Stimulated activated CD4-positive, alpha-beta T cell treated with anti-CD3 and anti-CD28 coated beads, Interleukin-4, amount 100 ng/mL, for 24 hours (primary cell): ENCODE data around the gene KTN1.

ENCODE experiments used
- DNase-seq: peaks from one replicate; pipeline ENCODE4 v3.0.0-alpha.2; 2020

The KTN1 gene

DNA sequence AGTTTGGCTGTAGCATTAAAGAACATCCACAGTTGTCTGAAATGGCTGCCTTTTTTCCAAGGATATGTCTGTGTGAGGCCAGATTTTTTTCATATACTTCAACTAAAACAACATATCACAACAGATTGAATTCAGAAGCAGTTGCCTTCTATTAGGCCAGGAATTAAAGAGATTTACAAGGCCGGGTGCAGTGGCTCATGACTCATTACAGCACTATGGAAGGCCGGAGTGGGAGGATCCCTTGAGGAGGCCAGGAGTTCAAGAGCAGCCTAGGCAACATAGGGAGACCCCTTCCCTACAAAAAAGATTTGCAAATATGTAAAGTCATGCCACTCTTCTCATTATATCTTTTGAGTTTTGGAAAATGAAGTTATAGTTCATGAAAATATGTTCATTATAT, 108.6 kb downstream of the KTN1 start:
- DNase-seq = no peak

DNA sequence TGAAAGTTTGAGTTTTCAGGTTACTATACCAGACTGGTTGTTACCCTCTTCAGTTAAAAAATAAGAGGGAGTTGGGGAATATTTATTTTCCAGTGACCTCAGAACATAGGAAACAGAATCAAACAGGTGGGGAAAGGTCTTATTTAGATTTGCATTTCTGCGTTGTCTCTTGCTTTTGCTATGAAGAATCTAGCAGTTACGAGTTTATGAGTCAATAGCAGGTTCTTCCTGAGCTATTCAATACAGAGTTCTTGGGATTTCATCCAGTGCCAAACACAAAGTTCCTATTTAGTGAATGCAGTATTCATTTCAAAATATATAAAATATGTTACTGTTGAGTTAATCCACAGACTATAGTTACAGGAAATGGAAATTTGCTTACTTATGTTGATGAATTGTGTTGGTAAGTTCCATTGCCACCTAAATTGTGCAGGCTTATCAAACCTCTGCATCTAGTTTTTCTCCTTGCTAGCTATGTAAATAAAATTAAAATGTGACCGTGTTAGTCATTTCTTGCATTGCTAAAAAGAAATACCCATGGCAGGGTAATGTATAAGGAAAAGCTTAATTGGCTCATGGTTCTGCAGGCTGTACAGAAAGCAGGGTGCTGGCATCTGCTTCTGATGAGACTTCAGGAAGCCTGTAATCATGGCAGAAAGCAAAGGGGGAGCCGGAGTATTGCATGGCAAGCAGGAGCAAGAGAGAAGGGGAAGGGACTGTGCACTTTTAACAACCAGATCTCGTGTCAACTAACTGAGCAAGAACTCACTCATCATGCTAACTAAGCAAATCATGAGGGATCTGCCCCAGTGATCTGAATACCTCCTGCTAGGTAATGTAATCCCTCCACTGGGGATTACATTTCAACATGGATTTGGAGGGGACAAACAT, 110.2 kb downstream of the KTN1 start:
- no peak for DNase-seq

DNA sequence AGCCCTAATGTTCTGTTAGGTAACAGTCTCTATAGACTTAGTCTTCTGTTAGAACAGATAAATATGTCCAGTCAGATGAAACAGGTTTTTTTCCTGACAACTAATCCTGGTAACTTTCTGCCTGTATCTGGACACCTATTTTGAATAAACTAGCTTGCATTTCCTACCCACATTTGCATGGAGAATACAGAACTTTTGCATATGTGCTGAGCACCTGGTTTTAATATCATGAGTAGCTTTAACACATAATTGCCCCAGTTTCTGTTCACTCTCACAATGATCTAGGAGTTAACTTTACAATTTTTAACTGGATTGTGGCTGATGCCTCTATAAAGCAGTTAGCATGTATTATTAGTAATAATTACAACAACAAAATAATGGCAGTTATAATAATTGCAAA, 111.7 kb downstream of the KTN1 start:
- no peak for DNase-seq

DNA sequence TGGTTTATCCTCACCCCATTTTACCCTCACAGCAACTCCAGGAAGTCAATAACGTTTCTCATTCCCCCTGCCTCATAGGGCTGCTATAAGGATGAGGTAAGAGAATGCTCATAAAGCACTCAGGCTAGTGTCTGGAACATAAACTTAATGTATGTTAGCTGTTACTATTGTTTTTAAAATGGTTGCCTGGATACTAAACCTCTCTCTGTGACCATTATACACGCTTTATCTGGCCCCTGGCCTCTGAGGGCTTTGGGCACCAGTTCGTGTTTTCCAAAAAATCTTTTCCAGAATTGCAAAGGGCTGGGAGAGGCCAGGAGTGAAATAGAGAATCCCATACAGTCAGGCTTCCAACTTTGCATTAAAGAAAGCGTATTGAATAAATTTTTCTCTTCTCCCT, 113.9 kb downstream of the KTN1 start:
- no peak for DNase-seq

DNA sequence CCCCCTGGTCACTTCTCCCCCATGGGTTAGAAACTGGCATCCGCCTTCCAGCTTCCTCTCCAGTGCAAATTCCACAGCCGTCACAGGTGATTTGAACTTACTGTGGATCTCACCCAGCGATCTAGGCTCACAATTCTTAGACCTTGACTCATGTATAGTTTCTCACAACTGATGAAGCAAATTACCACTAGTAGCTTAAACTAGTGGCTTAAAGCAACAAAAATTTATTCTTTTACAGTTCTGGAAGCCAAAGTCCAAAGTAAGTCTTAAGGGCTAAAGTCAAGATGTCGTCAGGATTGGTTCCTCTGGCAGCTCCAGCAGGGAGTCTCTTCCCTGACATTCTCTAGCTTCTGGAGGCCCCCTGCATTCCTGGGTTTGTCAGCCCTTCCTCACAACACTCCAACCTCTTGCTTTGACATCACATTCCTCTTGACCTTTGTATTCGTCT, 117.4 kb downstream of the KTN1 start:
- DNase-seq = no peak

DNA sequence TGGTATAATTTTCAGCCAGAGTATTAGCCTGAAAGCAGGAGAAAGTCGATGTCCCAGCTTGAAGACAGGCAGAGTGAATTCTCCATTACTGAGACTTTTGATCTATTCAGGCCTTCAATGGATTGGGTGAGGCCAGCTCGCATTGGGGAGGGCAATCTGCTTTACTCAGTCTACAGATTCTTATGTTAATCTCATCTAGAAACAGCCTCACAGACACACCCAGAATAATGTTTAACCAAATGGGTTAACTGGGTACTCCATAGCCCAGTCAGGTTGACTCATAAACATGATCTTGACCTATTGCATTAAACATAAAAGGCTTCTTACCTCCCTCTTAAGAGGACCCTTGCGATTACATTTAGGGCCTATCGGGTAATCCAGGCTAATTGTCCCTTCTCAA, 118.0 kb downstream of the KTN1 start:
- DNase-seq = no peak

DNA sequence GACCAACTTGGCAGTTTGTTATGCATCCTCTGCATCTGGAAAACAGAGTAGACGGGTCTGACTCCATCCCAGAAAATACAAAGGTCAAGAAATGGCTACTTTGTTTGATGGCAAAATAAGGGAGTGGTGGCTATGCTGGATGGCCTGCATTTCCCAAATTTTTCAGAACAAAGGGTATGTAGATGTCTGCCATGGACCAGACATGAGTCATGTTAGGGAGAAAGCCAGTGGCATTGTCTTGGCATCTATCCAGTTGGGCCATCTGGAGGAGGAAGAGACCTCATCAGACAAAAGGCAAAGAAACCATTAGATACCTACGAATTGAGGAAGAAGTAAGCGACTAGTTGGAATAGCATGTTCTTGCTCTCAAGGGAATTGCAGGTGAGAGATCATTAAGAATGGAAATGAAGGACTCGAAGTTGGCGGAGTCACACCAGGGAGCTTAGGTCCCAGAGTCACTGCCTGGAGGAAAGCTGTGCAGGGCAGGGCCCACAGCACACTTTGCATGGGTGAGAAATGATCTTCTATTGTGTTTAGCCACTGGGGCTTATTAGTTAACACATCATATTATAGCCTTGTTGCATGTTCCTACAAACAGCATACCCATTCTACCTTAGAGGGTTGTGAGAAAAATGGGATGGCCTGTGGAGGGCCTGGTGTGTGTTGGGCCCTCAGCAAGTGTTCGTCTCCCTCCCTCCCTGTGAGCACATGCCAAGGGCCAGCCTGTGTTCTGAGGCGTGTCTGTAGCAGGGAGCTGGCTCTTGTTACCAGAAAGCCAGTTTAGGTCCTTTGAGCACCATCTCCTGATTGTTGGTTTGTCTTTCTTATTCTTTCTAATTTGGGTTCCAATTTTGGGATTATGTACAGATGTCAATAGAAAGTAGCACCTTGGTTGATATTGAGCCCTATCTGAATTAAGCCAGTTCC, 119.4 kb downstream of the KTN1 start:
- DNase-seq = no peak

DNA sequence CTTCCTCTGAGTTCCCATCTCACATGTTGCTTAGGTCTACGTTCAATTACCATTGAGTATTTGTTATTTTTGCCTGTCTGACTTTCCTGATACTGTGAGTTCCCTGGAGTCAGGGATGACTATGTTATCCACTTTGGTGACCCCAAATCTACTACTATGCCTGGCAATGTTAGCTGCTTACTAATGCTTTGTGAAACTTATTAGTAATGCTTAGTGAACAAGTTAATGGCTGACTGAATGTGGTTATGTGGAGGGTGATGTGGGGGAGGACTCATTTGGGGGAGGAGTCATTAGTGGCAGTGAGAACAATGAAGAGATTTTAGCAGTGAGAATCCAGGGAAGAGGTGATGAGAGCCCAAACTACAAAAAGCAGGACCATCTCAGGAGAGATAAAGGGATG, 121.6 kb downstream of the KTN1 start:
- DNase-seq = no peak

DNA sequence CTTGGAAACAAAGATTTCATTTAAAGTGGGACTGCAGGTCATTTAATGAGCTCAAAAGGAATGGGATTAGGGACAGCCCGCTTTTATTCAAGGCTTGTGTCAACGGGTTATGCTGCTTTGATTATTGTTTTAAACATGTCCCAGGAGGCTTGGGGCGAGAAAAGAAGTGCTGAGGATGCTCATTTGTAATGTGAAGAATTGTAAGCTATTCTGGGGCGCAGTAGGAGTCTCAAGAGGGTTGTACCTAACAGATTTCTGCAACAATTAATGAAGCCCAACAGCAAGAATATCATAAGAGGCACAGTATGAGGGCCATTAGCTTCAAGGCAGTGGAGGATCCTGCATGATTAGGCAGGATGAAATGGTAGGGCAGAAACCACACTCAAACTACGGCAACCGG, 122.5 kb downstream of the KTN1 start:
- no peak for DNase-seq

DNA sequence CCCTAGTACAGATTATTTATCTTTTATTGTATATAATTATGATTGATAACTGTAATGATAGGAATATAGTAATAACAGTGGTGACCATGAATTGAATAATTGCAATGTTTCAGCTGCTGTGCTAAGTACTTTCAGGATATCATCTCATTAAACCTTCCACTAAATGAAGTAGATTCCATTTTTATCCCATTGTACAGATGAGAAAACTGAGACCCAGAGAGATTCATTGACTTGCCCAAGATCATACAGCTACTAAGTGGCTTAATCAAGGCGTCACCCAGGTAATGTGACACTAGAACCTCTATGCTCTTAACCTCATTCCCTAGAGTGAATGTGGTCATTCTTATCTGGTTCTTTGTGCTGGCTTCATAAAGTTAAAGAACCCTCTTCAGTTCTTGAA, 124.6 kb downstream of the KTN1 start:
- no peak for DNase-seq

DNA sequence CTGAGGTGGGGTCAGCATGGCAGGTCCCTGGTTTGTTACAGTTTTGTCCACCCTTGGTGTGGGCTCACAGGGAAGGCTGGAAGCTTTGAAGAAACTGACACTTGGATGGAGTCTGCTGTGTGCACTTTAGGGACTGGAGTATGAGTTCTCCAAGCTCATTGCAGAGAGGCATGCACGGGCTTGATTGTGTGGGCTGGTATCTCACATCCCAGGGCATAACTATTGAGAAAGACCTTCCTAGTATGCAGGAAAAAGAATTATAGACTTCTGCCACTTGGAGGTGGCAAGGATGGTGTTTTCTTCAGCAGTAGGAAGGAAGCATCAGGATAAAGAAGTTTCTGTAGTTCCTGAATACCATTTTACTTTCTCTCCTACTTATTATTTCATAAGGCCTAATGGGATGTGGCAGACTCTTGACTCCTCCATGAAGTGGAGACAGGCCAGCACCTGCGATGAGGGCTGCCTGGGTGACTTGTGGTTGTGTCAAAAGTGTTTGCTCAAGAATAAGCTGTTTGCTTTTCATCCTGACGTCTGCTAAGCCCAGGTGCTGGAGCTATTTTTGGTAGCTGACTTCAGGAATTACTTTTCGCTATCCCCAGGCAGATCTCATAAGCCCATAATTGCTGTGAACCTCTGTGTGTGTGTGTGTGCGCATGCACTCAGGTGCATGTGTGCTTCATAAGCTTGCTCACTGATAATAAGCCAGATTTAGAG, 125.8 kb downstream of the KTN1 start:
- DNase-seq = no peak

DNA sequence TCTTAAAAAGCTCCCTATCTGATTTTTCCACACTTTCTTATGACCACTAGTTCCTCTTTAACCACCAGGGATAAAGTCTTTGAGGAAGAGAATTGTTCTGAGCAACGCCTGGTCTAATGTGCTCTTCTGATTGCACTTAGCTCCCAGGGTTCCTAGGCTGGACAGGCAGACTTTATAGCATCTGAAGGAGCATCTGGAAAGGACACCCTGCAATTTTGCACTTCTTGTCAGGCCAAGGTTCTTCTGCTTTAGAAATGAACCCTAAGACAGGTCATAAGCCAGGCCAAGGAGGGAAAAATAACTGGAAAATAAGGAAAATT, 126.3 kb downstream of the KTN1 start:
- DNase-seq = no peak

DNA sequence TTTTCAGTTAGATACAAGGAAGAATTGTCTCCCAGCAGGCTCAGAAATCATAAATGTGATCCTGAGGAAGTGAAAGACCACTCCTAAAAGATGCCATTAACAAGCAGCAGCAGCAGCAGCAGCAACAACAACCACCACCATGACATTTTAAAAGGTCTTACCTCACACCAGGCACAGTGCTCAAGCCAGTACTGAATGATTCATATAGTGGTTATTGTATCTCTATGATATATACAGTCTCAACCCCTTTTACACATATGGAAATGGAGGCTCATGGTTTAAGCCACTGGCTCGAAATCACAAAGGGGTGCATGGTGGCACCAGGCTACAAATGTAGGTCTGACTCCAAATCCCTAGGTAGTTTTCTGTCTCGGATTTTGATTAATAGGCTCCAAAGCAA, 126.9 kb downstream of the KTN1 start:
- no peak for DNase-seq

DNA sequence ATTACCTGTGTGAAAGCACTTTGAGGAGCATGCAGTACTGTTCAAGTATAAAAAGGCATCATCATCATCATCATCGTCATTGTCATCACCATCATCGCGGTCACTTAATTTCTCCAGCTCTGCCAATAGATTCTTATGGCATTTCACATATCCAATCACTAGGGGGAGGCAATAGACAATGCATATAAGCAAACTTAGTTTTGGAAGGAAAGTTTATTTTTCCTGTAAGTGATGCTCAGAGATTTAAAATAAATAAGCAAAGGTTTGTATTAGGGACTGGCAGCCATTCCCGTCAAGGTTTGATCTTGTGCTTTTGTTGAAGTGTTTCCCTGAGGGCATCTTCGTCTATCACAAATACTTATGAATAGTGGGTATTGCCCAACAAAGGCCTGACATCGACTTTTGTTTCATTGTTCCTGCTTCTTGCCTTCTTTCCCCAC, 127.4 kb downstream of the KTN1 start:
- no peak for DNase-seq

DNA sequence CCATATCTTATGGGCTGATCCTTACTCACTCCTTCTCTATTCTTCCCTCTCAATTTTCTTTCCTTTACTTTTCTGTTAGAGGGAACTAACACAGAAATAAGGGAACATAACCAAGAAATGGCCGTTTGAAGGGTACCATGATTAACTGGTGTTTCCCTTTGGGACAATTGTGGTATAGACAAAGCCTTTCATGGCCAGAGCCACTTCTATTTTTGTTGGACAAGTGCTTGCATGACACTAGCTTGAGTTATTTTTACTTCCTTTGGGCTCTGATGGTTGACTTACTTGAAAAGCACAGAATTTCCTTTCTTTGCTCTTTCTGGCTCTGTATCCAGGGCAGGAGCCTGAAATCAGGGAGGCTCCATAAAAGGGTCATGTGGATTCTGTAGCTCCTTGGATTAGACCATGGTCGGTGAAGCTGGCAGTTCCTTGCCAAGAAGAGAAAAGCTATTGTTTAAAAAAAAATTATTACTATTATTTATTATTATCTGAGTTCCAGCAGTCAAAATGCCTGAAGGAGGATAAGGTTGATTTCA, 130.6 kb downstream of the KTN1 start:
- DNase-seq = no peak

DNA sequence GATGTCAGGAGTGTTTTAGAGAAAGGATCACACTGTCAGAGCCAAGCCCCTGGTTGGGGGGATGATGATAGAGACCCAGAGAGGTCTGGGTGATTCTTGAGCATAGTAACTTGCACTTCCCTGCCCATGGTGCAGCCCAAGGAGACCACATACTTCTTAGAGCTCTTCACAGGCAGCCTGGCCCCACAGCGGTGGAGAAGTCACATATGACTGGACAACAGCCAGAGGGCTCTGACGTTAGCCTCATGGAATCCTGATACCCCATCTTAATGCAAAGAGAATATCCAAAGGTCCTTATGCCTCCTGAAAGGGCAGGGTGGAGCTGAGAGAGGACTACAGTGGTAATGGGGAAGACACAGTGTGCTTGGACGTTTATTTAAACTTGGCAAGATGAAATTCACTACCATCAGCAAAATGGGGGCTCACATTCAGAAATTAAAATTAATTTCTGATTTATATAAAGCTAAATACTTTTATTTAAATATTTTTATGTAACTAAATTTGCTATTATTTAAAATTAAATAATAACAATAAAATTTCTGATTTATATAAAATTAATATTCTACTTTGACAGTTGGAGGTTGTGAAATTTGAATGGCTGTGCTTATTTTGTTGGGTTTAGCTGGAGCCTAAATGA, 131.3 kb downstream of the KTN1 start:
- DNase-seq = no peak

DNA sequence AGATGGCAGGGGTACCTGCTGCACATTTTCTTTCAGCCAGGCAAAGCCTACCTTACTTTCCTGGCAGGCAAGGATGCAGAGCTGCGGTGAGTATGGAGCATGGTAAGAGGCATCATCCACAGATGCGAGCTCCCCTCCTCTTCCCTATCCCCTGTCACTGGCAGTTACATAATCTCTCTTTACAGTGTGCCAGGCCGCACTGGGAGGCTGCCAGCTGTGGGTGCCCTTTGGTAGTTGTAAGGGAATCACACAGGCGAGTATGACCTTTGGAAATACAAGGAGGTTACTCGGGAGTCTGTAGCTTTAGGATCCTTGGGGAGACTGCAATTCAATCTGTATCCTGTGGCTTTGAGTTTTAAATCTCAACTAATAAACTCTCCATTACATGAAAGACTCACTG, 132.5 kb downstream of the KTN1 start:
- no peak for DNase-seq

DNA sequence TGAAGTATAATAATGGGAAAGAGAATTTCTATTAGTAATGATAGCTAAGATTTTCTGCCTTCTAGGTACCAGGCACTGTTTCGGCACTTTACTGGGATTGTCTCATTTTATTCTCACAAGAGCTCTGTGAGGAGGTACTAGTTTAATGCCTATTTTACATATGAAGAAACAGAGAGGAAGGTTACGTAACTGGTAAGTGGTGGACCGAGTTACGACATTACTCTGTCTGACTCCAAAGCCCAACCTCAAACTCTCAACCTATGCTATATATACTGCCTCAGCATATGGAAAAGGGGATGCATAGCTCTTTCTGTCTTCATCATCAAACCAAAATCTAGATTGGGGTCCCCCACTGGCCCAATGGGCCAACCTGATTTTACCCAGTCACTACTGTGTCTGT, 133.5 kb downstream of the KTN1 start:
- DNase-seq = no peak

DNA sequence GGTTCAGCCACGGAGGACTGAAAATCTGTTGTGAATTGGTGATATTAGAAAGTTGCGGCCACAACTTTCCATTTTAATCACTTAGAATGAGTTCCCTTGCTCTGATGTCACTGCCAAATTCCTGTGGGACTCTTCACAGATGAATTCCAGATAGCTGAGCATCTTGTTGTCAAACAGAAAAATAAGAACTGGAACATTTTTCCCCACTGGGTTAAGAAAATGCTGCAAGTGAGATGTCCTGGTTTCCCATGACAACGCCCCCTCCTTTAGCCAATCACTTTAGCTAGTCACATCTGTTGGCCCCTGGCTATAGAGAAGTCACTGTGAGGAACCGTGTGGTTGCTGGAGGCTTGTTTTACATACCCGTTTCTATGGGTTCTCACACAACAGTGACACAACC, 135.9 kb downstream of the KTN1 start:
- DNase-seq = no peak

DNA sequence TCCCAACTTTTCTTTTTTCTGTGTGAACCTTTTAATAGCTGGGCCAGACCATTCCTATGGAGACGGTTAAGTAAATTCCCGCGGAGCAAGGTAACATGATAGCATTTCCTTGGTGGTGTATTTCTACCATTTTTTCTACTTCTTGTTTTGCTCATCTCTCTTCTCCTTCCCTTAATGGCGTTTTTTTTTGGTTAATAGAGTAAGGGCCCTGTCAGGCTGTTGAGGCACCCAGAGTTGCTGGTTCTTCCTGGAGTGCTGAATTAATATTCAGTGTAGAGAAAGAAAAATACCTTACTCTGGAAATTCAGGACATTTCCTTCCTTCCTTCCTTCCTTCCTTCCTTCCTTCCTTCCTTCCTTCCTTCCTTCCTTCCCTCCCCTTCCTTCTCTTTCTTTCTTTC, 137.6 kb downstream of the KTN1 start:
- DNase-seq = no peak

DNA sequence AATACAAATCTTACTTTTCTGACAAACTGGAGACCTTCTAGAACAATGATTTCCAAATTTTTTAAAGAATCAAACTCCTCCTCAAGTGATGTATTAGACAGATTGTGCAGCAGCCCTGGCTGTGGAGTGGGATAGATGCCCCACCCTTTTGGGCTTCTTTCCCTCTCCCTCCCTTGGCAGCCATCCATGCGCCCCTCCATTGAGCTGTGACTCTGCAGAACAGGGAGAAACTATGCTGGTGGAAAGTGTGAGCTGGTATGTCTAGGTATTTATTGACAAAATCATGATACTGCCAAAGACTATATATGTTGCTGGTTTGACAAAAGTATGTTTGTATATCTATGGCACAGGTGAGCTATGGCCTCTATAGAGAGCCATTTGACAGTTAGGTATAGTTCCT, 138.5 kb downstream of the KTN1 start:
- no peak for DNase-seq

DNA sequence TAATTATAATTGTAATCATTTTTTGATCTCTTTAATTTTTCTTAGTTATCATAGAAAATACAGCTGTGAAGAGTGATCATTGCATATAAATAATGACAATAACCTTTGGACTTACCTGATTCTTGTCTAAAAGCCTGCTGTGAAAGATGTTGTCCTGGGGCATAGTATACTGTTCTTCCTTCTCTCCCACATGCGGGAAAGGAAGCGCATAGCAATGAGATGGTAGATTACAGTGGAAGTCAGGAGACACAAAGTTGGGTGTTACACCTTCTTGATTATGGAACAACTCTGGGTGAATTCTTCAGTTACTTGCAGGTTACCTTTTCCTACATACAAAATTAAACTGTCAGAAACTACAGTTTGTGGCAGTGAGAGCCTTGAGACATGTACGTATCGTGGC, 140.8 kb downstream of the KTN1 start:
- DNase-seq = no peak

DNA sequence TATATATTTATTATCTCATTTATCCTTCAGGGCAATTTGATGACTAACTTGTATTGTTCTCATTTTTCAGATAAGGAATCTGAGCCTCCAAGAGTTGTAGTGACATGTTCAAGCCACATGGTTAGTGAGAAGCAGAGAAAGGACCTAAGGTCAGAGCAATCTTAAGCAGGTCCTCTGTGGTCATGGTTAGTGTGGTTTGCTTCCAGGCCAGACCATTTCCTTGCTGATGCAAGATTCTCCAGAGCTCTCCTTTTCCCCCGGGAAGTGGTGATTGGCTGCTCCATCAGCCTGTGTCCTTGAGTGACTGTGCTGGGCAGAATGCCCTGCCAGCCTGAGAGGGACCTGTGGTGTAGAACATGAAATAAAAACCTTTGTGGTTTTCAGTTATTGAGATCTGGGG, 141.3 kb downstream of the KTN1 start:
- DNase-seq = no peak
